Measurements from ENCODE around the gene PRR22.

DNA sequence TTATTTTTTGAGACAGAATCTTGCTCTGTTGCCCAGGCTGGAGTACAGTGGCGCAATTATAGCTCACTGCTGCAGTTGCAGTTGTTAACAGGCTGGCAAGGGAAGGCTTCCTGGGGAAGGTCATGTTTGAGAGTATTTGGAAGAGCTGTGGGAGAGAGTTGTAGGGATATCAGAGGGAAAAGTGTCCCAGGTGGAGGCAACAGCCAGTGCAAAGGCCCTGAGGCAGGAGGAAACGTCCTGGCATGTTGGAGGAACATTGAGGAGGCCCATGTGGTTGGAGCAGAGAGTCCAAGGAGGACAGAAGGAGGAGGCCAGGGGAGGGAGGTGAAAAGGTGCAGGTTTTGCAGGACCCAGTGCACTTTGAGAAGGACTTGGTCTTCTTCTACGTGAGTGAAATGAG lies 8.6 kb upstream of the PRR22 start:
- TF ChIP-seq, protein P1, sequence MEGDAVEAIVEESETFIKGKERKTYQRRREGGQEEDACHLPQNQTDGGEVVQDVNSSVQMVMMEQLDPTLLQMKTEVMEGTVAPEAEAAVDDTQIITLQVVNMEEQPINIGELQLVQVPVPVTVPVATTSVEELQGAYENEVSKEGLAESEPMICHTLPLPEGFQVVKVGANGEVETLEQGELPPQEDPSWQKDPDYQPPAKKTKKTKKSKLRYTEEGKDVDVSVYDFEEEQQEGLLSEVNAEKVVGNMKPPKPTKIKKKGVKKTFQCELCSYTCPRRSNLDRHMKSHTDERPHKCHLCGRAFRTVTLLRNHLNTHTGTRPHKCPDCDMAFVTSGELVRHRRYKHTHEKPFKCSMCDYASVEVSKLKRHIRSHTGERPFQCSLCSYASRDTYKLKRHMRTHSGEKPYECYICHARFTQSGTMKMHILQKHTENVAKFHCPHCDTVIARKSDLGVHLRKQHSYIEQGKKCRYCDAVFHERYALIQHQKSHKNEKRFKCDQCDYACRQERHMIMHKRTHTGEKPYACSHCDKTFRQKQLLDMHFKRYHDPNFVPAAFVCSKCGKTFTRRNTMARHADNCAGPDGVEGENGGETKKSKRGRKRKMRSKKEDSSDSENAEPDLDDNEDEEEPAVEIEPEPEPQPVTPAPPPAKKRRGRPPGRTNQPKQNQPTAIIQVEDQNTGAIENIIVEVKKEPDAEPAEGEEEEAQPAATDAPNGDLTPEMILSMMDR (IDR thresholded peaks at IDR 0.05; ENCODE audit: low read depth, low read length), result no peak
- TF ChIP-seq EZH2phosphoT487 (IDR thresholded peaks at IDR 0.05; ENCODE audit: low read depth), result no peak

Data from OCI-LY3 (cell line).